GM15510 (cell line): ENCODE measurements around the gene PRKCZ.

Experiments
- POLR2A ChIP-seq: IDR thresholded peaks from 3 replicates; pipeline ENCODE4 v1.6.1; 2011; ENCODE audit warnings: borderline replicate concordance; ENCODE audit not compliant: insufficient read length; ENCODE audit errors: extremely low read depth

Gene PRKCZ

GRCh38 chr1:2046953-2047748 is 3.1 kb upstream of the PRKCZ start:
- TF ChIP-seq POLR2A: no peak

GRCh38 chr1:2047749-2048729 is 2.2 kb upstream of the PRKCZ start:
- TF ChIP-seq POLR2A: no peak

- TF ChIP-seq POLR2A: no peak
Observed at GRCh38 chr1:2049225-2049717, 940 bp upstream of the PRKCZ start.

GRCh38 chr1:2050461-2050792 is 216 bp downstream of the PRKCZ start:
- TF ChIP-seq POLR2A: no peak

- TF ChIP-seq POLR2A: no peak
Observed at GRCh38 chr1:2050793-2051682, 827 bp downstream of the PRKCZ start.

GRCh38 chr1:2052054-2052679 is 2.0 kb downstream of the PRKCZ start:
- TF ChIP-seq POLR2A: no peak

- no peak for TF ChIP-seq POLR2A
Observed at GRCh38 chr1:2052756-2053155, 2.5 kb downstream of the PRKCZ start.

GRCh38 chr1:2053217-2053616 is 3.0 kb downstream of the PRKCZ start:
- TF ChIP-seq POLR2A: no peak

- TF ChIP-seq POLR2A: no peak
Observed at GRCh38 chr1:2053784-2054376, 3.7 kb downstream of the PRKCZ start.

GRCh38 chr1:2054560-2054959 is 4.3 kb downstream of the PRKCZ start:
- TF ChIP-seq POLR2A: no peak

GRCh38 chr1:2055911-2056575 is 5.8 kb downstream of the PRKCZ start:
- no peak for TF ChIP-seq POLR2A

- TF ChIP-seq POLR2A: no peak
Observed at GRCh38 chr1:2056955-2057590, 6.9 kb downstream of the PRKCZ start.
